OCI-LY3 (cell line): Measurements from ENCODE around the gene SERBP1.

Experiments used
- H2AFZ ChIP-seq: fragments of 200-600, 300-600 bp; shearing (Covaris generic); 2 replicates; pipeline ENCODE4 v1.6.0; 2014; ENCODE audit warnings: antibody characterized with exemption, low read depth, low read length
- H3K27ac ChIP-seq: fragments of 200-600, 300-600 bp; sonication (generic); 2 replicates; pipeline ENCODE4 v1.5.1; 2014; ENCODE audit warnings: mild to moderate bottlenecking, low read length, moderate library complexity, mixed read lengths
- H3K27me3 ChIP-seq: fragments of 200-600, 300-600 bp; sonication (generic); 2 replicates; pipeline ENCODE4 v1.6.1; 2014; ENCODE audit warnings: low read depth, low read length, mixed read lengths
- H3K36me3 ChIP-seq: fragments of 200-600, 300-600 bp; sonication (generic); replicated peaks from 2 replicates; pipeline ENCODE3; 2014; ENCODE audit warnings: low read depth, low read length, mixed read lengths
- H3K4me1 ChIP-seq: fragments of 300-600, 200-600 bp; sonication (generic); 2 replicates; pipeline ENCODE4 v1.6.1; 2014; ENCODE audit warnings: low read length, mixed read lengths
- H3K4me2 ChIP-seq: fragments of 200-600, 300-600 bp; sonication (generic); 2 replicates; pipeline ENCODE4 v1.6.1; 2014; ENCODE audit warnings: low read length, mixed read lengths
- H3K4me3 ChIP-seq: fragments of 300-600, 200-600 bp; sonication (generic); 2 replicates; pipeline ENCODE4 v1.5.1; 2014; ENCODE audit warnings: antibody characterized with exemption, mild to moderate bottlenecking, low read length, moderate library complexity
- H3K79me2 ChIP-seq: fragments of 300-600, 200-600 bp; shearing (Covaris generic); 2 replicates; pipeline ENCODE4 v1.6.1; 2014; ENCODE audit warnings: mild to moderate bottlenecking, low read length, mixed read lengths
- H3K9ac ChIP-seq: fragments of 300-600, 200-600 bp; shearing (Covaris generic); 2 replicates; pipeline ENCODE4 v1.6.0; 2014; ENCODE audit warnings: mild to moderate bottlenecking, low read length, moderate library complexity
- H3K9me3 ChIP-seq: fragments of 200-600, 300-600 bp; shearing (Covaris generic); 2 replicates; pipeline ENCODE4 v1.6.1; 2014; ENCODE audit warnings: low read length, mixed read lengths; ENCODE audit not compliant: insufficient read depth
- H4K20me1 ChIP-seq: fragments of 200-600, 300-600 bp; sonication (generic); 2 replicates; pipeline ENCODE4 v1.6.1; 2016; ENCODE audit warnings: low read length, mixed read lengths; ENCODE audit not compliant: insufficient read depth
- CTCF ChIP-seq: fragments of 200-600, 300-600 bp; sonication (generic); IDR thresholded peaks from 2 replicates; pipeline ENCODE4 v1.5.1; 2014; ENCODE audit warnings: antibody characterized with exemption, low read length, low read depth
- EZH2phosphoT487 ChIP-seq: fragments of 200-600 bp; shearing (Covaris generic); IDR thresholded peaks from 2 replicates; pipeline ENCODE4 v1.6.1; 2018; ENCODE audit warnings: antibody characterized with exemption, mixed run types, low read depth

SERBP1 gene

GRCh38 chr1:67377253-67377652 is 52.9 kb downstream of the SERBP1 start:
- Histone ChIP-seq H4K20me1 (no peaks in the 10 kb centered on the region), H3K9me3 (no peaks in the 10 kb centered on the region), H3K27ac (no peak overlapping the region), H3K4me1 (no peaks in the 10 kb centered on the region), H2AFZ (no peak overlapping the region), H3K79me2 (no peaks in the 10 kb centered on the region), H3K9ac (no peak overlapping the region), H3K27me3 (no peaks in the 10 kb centered on the region), H3K4me3 (no peak overlapping the region), H3K4me2 (no peak overlapping the region), H3K36me3 (no peaks in the 10 kb centered on the region)
- TF ChIP-seq EZH2phosphoT487 (no peak), CTCF (no peak)

GRCh38 chr1:67376381-67376780 is 53.8 kb downstream of the SERBP1 start:
- Histone ChIP-seq H3K27ac (no peak overlapping the region), H3K36me3 (no peaks in the 10 kb centered on the region), H3K27me3 (no peaks in the 10 kb centered on the region), H3K9me3 (no peaks in the 10 kb centered on the region), H3K79me2 (no peaks in the 10 kb centered on the region), H2AFZ (no peak overlapping the region), H3K9ac (no peak overlapping the region), H3K4me3 (no peak overlapping the region), H3K4me1 (no peaks in the 10 kb centered on the region), H3K4me2 (no peak overlapping the region), H4K20me1 (no peaks in the 10 kb centered on the region)
- TF ChIP-seq EZH2phosphoT487, result no peak

- Histone ChIP-seq H2AFZ (no peak overlapping the region), H3K9me3 (no peaks in the 10 kb centered on the region), H3K4me2 (no peak overlapping the region), H3K27me3 (no peaks in the 10 kb centered on the region), H3K27ac (no peak overlapping the region), H3K79me2 (no peaks in the 10 kb centered on the region), H3K36me3 (no peaks in the 10 kb centered on the region), H3K4me3 (no peak overlapping the region), H3K9ac (no peak overlapping the region), H4K20me1 (no peaks in the 10 kb centered on the region), H3K4me1 (no peaks in the 10 kb centered on the region)
- TF ChIP-seq EZH2phosphoT487 (no peak), CTCF (no peak)
Observed at GRCh38 chr1:67372898-67373297, 57.3 kb downstream of the SERBP1 start.

GRCh38 chr1:67372136-67372535 is 58.1 kb downstream of the SERBP1 start:
- Histone ChIP-seq H3K4me2 (no peak overlapping the region), H3K36me3 (no peaks in the 10 kb centered on the region), H3K4me1 (no peaks in the 10 kb centered on the region), H4K20me1 (no peaks in the 10 kb centered on the region), H2AFZ (no peak overlapping the region), H3K9ac (no peak overlapping the region), H3K27me3 (no peaks in the 10 kb centered on the region), H3K4me3 (no peak overlapping the region), H3K9me3 (no peaks in the 10 kb centered on the region), H3K27ac (no peak overlapping the region), H3K79me2 (no peaks in the 10 kb centered on the region)
- TF ChIP-seq CTCF (no peak), EZH2phosphoT487 (no peak)

GRCh38 chr1:67371681-67372080 is 58.5 kb downstream of the SERBP1 start:
- Histone ChIP-seq H3K27ac (no peak overlapping the region), H2AFZ (no peak overlapping the region), H3K4me2 (no peak overlapping the region), H3K27me3 (no peaks in the 10 kb centered on the region), H4K20me1 (no peaks in the 10 kb centered on the region), H3K9me3 (no peaks in the 10 kb centered on the region), H3K4me1 (no peaks in the 10 kb centered on the region), H3K9ac (no peak overlapping the region), H3K79me2 (no peaks in the 10 kb centered on the region), H3K36me3 (no peaks in the 10 kb centered on the region), H3K4me3 (no peak overlapping the region)
- no peak for TF ChIP-seq CTCF
- no peak for TF ChIP-seq EZH2phosphoT487
